Activated CD4-positive, CD25-positive, alpha-beta regulatory T cell treated with anti-CD3 and anti-CD28 coated beads, Interleukin-2, amount 50 U/mL, for 24 hours (primary cell): ENCODE data around the gene FAM118A.
"Not testable (repeated sequence)": the region's sequence is repeated elsewhere in the genome, so short reads cannot be mapped to it uniquely, and the experiment has no call there.

Experiments used
- ATAC-seq, 2 donors: fragments of 150-1000 bp; cut with Tn5 transposase; one replicate each; pipeline ENCODE4 v1.10.0; 2021; ENCODE audit warnings: mild to moderate bottlenecking in 1 of 2, moderate library complexity in 1 of 2

Gene FAM118A

DNA sequence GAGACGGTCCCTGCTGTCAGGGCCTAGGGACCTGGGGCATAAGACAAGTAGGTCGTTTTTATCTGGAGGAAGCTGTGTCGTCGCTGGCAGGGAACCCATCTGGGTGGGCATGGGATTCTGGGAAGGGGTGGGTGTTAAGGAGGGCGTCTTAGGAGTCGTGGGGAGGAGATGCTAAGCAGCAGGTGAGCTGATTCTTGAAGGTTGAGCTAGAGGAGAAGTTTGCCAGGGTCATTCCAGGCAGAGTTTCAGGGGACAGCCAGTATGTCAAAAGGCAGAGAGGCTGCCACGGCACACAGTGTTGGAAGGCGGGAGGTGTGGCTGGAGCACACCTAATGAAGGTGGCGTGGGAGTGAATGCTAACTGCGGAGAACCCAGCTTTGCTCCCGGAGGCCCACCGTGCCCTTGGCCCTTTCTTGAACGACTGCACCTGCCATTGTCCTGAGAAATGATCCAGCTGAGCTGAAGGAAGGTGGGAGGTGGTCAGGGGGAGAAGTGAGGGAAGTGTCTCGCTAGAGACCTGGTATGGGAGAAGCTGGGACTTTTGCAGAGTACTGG, 1.3 kb downstream of the FAM118A start:
- no peak for ATAC-seq

DNA sequence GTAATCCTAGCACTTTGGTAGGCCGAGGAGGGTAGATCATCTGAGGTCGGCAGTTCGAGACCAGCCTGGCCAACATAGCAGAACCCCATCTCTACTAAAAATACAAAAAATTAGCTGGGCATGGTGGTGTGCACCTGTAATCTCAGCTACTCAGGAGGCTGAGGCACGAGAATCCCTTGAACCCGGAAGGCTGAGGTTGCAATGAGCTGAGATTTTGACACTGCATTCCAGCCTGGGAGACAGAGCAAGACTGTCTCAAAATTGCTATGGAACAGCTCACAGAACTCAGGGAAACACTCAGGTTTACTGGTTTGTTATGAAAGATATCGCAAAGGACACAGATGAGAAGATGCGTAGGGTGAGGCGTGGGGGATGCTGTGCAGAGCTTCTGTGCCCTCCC, 2.7 kb downstream of the FAM118A start:
- ATAC-seq, result no peak

GRCh38 chr22:45312856-45313255, 3.1 kb downstream of the FAM118A start:
- no peak for ATAC-seq

DNA sequence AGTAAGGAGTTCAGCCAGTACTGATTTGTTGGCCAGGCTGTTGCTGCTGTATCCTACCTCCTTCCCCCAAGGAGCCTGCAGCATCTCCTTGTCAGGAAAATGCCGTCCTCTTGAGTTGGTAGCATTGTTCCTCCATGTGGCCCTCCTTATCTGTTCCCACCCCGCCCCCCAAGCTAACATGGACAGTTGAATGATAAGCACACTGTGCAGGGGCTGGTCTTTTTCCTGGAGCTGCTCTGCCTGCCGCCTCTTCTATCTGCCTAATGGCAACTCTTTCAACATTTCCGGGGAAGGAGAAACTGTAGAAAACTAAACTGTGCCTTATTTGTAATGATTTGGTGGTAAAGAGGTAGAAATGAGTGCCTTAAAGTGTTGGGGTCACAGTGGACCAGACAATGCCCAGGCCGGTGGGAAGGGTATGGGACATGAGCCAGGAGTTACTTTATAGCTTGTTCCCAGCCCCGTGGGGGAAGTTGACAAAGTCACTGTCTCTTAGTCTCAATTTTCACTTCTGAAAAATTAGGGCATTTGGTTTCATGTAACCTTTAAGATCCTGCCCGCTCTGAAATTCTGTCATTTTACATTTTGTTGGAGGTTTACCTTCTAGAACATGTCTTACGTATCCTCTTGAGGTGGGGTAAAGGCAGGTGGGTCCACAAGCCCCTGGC, 4.5 kb downstream of the FAM118A start:
- ATAC-seq, result no peak

- ATAC-seq, result no peak
Observed at GRCh38 chr22:45314786-45315185, 5.1 kb downstream of the FAM118A start.

DNA sequence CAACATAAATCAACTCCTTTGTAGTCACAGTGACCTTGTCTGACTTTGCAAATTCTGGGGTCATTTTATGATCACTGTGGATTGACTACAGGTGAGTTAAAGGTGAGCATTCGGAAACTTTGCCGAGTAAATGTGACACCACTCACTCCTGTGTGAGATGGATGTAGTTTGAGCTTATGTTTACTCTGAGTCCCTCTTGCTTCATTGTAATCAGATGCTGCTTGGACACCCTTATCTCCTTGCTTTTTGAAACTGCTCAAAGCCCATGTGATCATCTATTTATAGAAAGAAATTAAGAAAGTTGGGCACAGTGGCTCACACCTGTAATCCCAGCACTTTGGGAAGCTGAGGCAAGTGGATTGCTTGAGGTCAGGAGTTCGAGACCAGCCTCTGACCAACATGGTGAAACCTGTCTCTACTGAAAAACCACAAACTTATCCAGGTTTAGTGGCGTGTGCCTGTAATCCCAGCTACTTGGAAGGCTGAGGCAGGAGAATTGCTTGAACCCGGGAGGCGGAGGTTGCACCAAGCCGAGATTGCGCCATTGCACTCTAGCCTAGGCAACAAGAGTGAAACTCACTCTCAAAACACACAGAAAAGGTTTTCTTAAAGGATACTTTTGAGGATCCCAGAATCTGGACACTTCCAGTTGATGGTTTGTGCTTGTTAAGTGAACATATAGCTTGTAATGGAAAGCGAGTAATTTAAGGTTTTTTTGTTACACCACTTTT, 7.2 kb downstream of the FAM118A start:
- ATAC-seq, result no peak

- ATAC-seq, result no peak
Observed at GRCh38 chr22:45317551-45318167, 7.9 kb downstream of the FAM118A start.

GRCh38 chr22:45318168-45318557, 8.4 kb downstream of the FAM118A start:
- peak; percentile 79 to 80 for ATAC-seq

- peak; percentile 69 for ATAC-seq
Observed at GRCh38 chr22:45318558-45319323, 9.0 kb downstream of the FAM118A start.

DNA sequence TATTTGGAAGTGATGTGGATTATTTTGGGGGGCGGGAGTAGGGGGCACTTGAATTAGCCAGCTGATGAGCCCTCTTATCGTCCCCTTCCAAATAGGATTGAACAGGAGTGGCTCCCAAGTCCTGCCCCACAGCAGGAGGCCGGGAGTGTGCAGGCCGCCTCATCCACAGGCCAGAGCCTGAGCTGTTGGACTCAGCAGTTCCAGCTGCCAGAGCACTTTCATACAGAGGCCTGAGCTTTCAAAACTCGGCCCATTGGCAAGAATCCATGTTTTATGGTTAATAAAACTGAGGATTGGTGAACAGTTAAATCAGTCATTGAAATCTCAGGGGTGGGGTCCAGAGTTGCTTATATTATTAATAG, 9.6 kb downstream of the FAM118A start:
- no peak for ATAC-seq

- no peak for ATAC-seq
Observed at GRCh38 chr22:45320357-45320976, 10.7 kb downstream of the FAM118A start.

DNA sequence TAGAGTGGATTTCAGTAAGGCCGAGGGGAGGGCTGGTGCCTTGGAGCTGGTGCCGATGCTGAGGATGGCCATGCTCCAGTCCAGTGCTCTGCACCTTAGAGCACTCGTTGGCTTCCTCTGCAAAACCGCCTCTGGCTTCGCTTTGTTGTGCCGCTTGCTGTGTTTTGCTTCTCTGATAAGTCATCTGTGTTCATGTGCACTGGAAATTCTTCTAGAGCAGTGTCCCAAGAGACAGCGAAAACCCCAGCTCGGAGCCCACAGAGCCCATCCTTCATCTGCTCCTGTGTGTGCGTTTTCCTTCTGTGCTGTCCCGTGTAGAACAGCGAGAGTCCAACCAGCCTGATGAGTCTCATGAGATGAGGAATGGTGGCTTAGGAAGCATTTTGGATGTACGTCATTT, 12.1 kb downstream of the FAM118A start:
- no peak for ATAC-seq

DNA sequence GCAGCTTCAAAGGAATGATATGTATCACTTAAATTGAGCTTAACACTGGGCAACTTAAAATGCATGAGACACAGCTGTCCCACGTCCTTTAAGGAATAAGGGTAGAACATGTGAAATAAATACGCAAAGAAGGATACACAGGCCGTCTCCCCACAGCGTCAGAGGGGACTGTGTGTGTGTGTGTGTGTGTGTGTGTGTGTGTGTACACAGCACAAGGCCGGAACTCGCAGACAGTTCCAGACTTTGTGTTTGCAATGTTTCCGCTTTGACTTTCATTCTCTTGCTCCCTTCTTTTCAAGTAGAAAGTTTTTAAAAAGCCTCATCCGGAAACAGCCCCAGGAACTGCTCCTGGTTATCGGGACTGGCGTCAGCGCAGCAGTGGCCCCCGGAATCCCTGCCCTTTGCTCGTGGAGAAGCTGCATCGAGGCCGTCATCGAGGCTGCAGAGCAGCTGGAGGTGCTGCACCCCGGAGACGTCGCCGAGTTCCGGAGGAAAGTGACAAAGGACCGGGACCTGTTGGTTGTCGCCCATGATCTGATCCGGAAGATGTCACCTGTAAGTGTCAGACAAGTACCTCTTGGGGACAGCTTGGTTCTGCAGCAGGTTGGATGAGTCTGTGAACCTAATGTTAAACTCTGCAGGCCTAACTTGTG, 13.3 kb downstream of the FAM118A start:
- ATAC-seq, result no peak

DNA sequence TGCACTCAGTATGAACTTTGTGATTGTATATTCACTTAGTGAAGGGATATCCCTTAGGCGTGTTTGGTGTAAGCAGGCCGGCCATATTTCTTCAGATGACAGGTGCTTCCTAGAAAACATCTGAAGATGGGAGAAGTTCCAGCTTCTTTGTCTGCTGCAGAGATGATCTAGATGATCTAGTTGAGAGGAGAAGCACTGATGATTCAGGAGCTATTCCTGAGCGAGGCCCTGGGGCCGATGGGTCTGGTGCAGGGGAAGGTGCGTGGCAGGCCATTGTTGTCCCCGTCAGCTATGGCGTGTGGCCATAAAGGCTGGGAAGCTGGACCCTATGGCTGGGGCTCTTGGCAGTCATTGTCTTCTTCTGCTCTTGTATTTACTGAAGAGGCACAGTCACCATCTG, 14.0 kb downstream of the FAM118A start:
- no peak for ATAC-seq

DNA sequence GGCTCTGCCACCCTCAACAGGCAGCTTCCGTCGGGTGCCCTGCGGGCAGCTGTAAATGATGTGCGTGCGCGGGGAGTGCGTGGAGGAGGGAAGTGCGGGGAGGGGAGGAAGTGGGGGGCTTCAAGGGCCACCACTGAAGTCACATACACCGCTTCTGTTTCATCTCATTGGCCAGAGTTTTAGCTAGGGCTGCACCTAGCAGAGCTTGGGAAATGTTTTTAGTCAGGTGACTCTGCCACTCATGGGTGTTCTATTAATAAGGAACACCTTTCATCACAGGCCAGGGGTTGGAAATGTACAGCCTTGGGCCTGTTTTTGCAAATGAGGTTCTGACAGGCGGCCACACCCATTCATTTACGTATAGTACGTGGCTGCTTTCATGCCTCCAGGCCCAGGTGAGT, 14.6 kb downstream of the FAM118A start:
- no peak for ATAC-seq

DNA sequence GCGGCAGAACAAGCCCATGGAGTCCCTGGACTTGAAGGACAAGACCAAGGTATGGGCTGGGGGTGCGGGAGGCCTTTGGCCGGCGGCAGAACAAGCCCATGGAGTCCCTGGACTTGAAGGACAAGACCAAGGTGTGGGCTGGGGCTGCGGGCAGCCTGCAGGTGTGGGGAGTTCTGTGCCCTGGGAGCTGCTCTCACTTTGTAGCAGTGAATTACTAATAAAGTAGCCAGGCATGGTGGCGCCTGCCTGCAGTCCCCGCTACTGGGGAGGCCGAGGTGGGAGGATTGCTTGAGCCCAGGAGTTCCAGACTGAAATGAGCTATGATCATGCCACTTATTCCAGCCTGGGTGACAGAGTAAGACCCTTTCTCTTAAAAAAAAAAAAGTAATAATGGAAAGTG, 18.5 kb downstream of the FAM118A start:
- ATAC-seq, result not testable (repeated sequence)

DNA sequence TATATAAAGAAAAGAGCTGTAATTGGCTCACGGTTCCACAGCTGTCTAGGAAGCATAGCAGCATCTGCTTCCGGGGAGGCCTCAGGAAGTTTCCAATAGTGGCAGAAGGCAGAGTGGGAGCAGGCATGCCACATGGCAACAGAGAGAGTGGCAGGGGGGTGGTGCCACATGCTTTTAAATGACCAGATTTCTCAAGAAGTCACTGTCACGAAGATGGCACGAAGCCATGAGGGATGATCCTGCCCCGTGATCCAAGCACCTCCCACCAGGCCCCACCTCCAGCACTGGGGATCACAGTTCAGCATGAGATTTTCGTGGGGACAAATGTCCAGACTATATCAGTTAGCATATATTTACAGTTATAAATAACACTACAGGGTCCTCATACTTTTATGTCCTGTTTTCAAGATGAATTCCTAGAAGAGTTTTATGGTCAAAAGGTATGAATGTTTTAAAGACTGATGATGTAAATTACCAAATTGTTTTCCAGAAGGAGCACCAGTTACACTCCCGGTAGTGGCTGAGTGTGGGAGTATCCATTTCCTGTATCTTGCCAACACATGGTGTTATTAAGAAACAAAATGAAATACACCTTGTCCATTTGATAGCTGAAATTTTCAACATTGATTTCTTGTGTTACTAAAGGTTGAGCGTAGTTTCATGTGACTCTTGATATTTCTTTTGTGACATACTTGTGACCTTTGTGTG, 19.2 kb downstream of the FAM118A start:
- no peak for ATAC-seq

DNA sequence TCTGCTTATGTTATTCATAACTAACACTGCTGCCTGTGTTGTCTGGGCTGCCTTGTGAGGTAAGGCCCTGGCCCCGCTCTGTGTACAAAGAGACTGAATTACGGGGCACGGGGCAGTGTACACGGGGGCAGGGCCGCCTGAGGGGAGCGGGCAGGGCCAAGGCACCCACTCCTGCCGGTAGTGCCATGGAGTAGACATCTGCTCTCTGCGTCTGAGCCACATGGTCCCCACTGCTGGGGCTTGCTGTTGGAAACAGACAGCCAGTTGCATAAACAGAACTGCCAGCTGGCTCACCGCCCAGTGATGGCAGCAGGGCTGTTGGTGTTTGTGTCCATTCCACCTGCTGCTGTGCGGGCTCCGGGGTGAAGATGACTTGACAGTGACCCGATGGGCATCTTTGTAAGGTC, 19.8 kb downstream of the FAM118A start:
- no peak for ATAC-seq

GRCh38 chr22:45330548-45330947, 20.8 kb downstream of the FAM118A start:
- no peak for ATAC-seq

DNA sequence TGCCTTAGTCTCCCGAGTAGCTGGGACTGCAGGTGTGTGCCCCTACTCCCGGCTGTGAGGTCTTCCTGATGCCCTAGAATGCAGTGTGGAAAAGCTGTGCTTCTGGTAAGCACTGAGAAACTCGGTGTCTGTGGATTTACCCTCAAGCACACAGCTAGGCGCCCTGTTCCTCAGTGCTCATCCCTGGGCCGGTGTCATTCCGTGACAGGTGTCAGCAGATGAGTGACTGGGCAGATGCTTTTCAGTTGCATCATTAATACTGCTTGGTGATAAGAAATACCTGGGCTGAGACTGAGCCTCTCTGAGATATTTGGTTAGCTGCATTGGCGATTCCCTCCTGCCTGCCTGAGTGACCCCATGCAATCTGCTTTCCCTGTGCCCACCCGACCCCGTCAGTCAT, 21.8 kb downstream of the FAM118A start:
- ATAC-seq, result no peak

GRCh38 chr22:45332001-45332400, 22.3 kb downstream of the FAM118A start:
- no peak for ATAC-seq
